Colon (tissue), 2 donors: ENCODE data around the gene FAM83C.

ENCODE experiments used
- FAIRE-seq: peaks from 2 replicates; lab custom pipeline; 2012; peaks lifted over from hg19 to GRCh38; lab: Jason Lieb, UNC
- donor health status: control.
- donor health status: control.

FAM83C gene

DNA sequence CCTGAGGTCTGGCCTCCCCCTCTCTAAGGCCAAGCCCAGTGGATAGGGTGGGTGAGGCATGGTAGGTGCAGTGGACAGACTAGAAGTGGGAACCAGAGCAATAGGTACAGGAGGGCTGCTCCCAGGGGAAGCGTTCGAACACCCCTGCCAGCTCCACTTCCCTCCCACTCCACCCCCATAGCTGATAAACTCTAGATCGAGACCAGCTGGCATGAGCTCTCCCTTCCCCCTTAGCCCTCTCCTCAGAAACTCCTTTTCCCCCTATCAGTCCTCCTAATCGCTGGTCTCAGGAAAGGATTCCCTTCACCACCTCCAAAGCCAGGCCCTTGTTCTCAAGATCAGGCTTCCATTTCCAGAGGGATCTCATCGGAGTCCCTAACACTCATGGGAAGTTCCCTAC, 6.0 kb upstream of the FAM83C start:
- no peak for FAIRE-seq

DNA sequence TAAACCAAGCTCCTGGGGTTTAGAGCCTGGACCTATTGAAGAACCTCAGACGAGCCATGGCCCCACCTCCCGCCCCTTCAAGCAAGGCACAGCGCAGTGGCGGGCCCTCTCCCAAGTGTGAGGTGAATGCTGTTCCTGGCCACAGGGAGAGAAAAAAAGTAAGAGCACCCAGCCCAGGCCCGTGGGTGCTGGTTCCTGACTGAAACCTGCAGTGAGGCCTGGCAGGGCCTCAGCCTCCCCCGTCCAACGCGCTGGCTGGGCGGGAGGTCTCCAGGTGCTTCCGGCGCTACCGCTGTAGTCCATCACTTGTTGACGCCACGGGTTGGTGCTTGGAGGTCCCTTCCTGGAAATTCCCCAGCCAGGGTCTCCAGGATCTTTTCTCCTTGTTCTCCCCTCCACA, 5.5 kb upstream of the FAM83C start:
- FAIRE-seq: no peak

DNA sequence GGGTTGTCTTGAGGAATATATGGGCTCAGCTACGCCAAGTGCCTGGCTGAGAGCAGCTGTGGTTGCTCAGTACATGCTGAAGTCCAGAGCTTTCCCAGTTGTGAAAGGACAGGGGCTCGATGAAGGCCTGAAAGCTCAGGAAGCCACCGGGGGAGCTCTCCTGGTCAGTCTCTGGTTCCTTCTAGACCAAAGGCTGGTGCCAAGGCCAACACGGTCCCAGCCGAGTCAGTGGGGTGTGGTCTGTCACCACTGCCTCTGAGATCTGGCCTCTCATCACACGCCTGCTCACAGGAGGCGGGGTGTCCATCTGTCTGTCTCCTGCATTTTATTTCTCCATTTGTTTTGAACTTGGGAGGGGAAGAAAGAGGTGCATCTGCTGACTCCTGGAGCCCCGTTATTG, 4.9 kb upstream of the FAM83C start:
- FAIRE-seq: no peak

DNA sequence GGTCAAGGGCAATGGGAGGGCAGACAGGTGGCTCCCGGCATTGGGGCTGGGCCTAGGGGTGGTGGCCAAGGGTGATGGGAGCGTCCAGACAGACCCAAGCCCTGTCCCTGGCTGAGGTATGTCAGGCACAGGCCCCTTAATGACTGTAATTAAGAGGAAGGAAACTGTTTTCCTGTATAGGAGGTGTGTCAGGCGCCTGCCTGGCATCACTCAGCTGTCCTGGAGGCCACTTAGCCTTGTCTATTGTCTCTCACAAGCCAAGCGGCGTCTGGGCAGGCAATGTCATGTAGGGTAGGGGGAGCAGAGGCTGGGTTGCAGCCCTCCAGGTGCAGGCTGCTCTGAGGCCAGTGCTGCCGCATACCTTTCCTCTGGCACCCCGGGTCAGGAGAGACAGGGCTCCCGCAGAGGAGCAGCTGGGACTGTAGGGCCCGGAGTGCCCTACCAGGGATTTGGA, 3.9 kb upstream of the FAM83C start:
- no peak for FAIRE-seq

DNA sequence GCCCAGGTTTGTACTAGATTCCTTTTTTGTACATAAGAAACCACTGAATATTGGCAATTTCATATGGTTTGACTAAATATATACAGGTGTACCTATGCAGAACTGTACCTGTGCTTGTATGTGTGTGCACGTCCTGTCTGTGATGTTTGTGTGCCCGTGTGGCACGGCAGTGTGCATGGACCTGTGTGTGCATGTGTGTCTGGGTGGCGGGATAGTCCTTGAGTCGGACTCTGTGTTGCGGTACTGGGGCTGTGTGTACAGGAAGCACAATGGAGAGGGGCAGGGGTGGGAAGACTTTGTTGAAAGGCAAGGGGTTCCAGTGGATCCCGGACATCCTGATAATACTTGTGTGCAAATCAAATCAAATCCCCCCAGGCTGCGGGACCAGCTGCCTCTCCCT, 3.4 kb upstream of the FAM83C start:
- FAIRE-seq: no peak

DNA sequence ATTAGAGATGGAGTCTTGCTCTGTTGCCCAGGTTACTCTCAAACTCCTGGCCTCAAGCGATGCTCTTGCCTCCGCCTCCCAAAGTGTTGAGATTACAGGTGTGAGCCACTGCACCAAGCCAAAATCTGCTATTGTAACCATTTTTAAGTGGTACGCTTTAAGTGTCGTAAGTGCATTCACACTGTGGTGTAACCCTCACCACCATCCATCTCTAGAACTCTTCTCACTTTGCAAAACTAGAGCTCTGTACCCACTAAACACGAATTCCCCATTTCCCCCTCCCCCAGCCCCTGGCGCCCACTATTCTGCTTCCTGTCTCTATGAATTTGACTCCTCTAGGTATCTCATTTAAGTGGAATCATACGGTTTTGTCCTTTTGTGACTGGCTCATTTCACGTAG, 2.8 kb upstream of the FAM83C start:
- no peak for FAIRE-seq

DNA sequence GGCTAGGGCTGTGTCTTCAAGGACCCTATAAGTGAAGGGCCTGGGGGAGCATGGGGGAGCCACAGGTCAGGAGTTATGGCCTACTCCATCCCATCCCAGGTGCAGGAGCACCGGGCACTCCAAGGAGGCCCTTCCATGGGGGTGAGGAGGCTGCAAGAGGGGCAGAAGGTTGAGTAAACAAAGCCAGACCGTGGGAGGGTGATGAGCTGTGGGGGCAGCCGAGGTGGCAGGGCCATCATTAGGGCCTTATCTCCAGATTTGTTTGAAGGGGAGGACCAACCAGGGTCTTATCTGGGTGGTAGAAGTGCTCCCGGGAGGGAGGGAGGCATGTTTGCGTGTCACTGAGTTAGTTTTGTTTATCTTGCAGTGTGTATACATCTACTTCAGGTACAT, 2.1 kb upstream of the FAM83C start:
- no peak for FAIRE-seq

DNA sequence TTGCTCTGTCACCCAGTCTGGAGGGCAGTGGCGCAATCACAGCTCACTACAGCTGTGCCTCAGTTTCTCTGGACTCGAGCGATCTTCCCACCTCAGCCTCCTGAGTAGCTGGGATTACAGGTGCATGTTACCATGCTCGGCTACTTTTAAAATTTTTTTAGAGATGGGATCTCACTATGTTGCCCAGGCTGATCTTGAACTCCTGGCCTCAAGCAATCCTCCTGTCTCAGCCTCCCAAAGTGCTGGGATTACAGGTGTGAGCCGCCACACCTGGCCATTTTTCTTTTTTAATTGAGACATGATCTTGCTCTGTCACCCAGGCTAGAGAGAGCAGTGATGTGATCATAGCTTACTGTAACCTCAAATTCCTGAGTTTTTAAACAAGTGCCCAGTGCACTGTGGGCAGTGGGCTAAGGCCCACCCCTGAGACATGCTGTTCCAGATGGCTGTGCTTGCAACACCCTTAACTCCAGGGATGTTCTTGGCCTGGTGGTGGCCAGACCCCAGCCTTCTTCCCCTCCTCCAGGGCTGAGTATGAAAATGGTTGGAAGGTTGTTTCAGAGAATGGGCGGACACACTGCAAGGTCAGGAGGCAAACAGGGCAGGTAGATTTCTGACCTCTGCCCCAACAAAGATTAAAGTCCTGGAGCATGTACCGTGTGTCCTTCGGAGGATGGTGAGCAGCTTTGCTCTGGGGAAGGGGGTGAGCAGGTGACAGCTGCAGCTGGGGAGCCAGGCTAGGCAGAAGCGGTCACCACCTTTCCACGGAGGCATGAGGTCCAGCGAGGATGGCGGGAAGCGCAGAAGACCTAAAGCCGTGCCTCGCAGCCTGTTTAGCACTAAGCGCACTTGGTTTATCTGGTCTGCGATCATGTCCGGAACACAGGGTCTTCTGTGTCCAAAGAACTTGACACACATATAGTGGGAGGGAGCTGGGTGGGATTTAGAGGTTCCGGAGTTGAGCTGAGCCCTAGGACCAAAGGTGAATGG, 1.4 kb upstream of the FAM83C start:
- FAIRE-seq: no peak

DNA sequence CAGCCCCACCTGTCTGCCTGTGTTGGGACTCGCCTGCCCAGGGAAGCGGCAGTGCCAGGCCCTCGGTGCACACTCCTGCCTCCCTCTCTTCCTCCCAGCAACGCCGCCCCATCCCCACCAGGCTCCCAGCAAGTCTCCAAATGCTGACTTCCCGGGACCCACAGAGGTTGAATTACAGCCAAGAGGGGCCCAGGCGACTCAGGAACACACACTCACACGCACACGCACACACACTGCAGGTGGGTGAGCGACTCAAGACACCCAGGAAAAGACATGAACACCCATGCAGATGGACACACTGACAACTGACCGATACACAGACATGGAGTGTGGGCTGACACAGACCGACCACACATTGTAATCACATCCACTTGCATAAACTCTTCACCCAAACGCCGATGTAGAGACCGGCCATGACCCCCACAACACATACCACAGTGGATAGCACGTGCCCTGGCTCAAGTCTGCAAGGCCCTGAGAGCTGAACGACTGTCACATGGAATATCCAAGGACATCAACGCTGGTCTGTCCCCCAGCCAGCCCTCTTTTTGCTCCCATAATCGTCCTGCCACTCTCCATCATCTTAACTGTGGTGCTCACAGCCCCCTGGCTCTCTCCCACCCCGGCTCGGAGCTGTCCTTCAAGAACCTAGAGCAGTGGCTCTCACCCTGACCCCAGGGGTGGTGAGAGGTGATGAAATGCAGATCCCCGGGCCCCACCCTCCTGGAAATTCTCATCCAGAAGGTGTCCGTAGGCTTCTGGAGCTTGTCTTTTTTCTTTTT, 470 bp upstream of the FAM83C start:
- no peak for FAIRE-seq

DNA sequence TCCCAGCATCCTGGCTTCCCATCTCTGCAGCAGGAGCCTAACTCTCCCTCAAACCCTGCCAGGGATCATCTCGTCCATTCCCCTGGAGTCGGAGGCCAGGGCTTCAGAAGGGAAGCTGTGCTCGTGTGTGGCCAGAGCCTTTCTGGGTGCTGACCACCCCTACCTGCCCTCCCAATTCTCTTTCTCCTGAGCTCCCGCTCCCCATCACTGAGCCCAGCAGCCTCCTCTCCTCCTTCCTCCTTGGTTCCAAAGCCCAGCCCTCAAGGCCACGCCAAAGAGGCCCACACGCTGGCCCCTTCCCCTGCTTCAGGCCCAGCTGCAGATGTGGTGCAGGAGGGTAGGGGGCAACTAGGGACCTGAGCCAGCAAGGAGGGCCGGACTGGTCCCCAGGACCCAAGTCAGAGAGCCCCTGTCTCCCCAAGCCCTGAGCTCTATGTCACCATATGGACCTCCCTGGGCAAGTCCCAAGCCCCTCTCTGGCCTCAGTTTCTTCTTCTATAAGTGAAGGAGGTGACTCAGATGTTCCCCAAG, 1.3 kb downstream of the FAM83C start:
- FAIRE-seq: no peak

DNA sequence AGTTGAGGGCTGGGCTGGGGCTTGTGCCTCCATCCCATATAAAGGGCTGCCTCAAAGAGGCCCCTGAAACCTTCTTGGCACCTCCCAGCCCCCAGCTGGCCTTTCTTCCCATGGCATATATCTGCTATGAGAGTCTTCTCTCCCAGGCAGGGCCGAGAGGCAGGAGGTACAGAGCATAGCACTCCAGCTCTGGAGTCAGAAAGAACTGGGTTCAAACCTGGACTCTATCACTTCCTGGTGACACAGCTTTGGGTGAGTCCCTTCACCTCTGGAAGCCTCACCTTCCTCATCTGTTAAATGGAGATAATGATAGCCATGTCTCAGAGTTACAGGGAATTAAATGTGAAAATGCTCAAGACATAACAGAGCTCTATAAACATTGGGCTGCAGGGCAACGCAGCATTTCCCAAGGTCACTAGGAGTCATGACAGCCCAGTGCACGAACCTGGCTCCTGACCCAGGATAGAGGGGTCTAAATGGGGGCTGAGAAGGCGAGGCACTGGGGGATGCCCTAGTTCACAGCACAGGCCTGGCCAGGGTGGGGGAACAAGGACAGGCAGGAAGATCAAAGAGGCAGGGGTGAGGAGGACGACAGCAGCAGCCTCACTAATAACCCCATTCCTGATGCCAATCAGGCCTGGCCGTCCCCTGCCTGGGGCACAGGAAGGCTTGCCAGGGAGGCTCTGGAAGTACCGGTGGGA, 1.9 kb downstream of the FAM83C start:
- no peak for FAIRE-seq

DNA sequence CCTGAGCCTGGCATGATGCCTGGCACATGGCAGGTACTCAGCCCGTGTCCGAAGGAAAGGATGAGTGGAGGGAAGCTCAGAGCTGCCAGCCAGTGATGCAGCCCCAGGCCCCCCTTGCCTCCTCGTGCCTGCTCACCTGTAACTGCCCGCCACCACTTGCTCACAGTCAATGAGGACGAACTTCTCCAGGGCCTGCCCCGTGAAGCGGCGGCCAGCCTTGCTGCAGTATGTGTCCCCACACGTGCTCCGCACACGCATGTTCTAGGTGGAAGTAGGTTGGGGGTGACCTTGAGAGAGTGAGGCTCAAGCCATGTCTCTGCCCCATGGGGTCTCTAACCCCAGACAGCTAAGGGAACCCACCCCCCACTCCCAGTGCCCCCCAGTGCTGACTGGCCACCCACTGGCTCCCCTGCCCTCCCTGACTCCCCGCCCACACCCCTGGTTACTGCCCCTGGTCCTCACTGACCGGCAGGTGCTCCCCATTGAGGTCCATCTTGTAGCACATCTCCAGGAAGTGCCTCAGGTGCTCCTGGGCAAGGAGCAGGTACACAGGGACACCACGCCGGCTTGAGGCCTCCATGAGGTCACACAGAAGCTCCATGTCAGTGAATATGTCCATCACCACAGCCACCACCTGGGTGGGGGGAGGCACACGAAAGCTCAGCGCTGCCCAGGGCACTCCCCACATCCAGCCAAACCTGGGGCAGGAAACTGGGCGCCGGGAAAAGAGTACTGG, 3.7 kb downstream of the FAM83C start:
- FAIRE-seq: no peak

DNA sequence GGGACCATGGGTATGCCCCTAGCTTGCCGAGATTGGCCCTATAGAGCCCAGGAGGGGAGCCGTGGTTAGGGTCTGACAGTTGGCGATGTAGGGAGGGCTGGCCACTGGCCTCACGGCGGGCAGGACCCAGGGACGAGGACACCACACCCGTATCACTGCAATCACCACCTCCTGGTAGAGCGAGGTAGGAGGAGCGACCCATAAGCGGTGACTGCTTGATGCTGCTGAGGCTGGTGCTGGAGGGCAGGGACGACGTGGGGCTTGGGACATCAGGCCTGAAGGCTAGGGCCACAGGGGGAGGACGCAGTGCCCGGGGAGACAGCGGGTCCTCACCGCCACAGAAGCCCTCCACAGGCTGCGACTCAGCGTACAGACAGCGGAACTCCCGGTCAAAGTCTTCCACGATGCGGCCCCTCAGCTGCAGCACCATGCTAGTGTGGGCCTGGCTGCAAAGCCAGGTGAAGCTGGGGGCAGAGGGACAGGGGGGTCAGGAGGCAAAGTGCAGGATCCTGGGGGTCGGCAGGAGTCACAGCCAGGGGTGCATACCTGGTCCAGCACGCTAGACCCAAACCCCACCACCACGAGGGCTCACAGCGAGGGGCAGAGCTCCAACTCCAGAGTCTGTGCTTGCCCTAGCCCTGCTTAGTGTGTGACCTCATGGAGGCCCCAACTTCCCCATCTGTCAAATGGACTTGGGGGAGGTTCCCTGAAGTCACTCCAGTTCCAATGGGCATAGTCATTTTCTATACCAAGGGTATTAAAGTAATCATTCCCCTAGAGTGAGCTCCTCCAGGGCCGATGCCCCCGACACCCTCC, 4.5 kb downstream of the FAM83C start:
- FAIRE-seq: no peak

DNA sequence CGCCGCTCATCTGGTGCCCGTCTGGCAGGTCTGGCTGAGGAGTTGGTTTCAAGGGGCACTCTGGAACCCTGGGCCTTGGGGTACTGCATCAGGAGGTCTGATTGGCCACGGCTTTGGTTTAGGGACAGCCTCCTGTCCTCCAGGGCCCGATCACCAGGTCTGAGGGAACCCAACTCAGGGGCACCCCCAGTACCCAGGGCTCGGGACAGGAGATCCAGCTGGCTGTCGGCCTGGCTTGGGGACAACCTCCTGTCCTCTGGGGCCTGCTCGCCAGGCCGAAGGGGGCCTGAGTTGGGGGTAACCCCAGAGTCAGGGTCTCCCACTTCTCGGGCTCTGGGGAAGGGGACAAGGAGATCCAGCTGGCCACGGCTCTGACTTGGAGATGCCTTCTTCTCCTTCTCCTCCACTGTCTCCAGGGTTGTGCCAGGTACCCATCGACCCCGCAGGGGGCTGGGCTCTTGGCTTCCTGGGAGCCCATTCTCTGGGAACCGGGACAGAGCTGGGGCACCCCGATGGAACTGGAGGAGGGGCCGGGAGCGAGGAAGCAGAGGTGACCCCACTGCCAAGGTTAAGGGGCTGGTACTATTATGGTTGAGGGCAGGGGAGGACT, 5.2 kb downstream of the FAM83C start:
- FAIRE-seq: no peak

DNA sequence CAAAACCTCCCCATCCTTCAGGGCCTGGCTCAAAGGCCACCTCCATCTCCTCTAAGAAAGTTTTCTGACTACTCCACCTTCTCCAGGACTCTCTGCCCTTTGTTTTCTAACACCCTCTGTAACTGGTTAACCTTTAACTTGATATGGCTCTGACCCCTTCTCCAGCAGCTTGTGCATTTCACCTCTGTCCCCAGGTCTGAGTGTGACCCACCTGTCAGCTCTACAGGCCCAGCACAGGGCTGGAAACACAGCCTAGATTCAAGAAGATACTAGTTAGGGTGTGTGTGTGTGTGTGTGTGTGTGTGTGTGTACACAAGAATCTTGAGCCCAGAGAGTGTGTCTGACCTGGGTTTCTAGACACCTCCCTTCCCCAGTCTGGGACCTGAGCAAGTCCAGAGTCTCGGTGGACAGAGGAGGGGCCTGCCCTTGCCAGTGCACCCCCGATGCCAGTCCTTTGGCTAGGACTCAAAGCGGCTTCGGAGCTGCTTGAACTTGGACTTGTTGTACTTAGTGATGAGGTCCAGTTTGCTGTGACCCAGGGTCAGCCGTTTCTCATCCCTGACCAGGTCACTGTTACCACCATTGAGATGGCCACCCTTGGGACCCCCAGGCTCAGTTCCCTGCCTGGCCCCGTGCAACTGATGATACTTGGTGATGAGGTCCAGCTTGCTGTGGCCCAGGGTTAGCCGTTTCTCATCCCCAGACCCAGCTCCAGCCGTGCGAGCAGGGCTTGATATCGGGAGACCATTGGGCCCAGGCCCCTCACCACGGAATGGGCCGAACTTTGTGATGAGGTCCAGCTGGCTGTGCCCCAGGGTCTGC, 5.9 kb downstream of the FAM83C start:
- FAIRE-seq: no peak

DNA sequence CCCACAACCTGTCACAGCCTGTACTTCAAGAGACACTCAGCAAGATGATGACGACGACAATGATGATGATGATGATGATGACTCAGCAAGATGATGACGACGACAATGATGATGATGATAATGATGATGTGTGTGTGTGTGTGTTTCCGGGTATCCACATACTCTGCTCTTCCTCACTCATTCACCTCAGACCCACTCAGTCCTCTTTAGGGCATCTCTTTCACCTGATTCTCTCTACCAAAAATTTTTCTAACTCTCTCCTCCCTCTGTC, 6.5 kb downstream of the FAM83C start:
- no peak for FAIRE-seq

DNA sequence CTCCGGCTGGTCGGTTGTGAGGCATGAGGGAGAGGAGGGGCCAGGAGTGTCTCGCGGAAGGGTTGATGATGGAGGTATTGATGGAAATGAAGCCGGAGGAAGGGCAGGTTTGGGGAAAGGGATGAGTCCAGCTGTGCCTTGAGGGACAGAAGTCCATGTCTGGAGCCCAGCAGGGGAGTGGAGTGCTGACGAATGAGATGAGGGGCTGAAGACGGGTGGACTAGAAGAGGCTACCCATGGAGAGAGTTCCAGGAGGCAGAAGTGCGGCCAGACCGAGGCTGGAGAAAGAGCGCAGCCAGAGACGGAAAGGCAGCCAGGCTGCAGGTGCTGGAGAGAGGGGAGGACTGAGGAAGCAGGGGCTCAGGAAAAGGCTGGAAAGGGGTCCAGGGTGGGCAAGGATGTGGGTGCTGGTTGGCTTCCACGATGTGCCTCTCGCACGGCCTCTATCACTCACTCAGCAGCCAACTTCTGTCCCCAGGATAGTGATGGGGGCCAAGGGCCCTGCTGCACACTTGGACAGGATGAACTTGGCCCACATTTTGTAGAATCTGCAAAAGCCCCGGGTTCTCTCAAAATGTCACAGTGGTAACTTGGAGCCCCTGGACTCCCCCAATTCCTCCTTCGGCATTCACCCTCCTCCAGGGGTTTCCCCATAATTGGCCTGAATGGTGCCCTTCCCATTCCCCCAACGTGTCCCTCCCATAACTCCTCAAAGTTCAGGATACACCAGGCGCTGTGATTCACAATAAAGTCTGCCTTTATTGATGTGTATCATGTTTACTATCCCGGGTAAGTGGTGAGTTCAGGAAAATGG, 7.0 kb downstream of the FAM83C start:
- no peak for FAIRE-seq

DNA sequence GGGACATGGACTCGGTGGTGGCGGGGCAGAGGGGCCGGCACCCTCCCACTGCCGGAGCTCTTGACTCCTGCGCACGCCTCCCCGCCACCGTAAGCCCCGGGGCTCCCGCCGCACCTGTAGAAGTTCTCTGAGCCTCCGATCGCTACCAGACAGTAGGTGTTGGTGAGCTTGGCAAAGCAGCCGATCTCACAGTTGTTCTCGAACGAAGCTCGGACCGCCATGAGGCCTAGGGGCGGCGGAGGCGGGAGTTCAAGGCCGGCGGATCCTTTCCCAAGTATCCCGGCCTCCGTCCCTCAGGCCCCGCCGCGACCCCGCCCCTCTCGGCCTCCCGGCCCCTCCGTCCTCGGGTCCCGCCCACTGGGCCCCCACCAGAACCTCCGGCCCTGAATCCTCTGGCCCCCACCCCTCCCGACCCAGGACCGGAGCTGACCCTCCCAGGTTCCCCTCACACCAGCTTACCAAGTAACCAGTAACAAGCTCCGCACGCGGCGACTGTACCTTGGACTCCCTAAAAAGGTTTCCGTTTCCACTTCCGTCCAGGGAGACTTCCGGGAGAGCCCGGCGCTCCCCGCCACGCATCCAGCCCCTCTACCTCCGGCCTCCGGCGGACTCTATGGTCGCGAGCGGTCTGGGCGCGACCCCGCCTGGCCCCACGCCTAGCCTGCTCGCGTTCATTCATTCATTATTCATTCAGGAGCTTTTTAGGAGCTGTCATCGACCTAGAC, 7.8 kb downstream of the FAM83C start, which contains the start of gene EIF6:
Gene EIF6 (minus strand): TSS at position 506 of the 725 bp plus-strand sequence. CDS start 285 bp downstream, at position 221.
- FAIRE-seq: no peak
